Fibroblast of pulmonary artery (primary cell): Measurements from ENCODE around the gene ZGPAT.

Experiments used
- DNase-seq: peaks from one replicate; pipeline ENCODE4 v3.0.0-alpha.2; 2010; ENCODE audit warnings: low read depth
- H3K4me3 ChIP-seq: replicated peaks from 2 replicates; pipeline ENCODE4 v1.5.1; 2011; ENCODE audit warnings: low read depth, mild to moderate bottlenecking, control low read depth, low read length, moderate library complexity
- TF ChIP-seq, protein P1 (sequence below): IDR thresholded peaks from 2 replicates; pipeline ENCODE4 v1.5.1; 2011; ENCODE audit warnings: mild to moderate bottlenecking, control low read depth, low read length, inconsistent platforms; ENCODE audit errors: missing control alignments

The ZGPAT gene

DNA sequence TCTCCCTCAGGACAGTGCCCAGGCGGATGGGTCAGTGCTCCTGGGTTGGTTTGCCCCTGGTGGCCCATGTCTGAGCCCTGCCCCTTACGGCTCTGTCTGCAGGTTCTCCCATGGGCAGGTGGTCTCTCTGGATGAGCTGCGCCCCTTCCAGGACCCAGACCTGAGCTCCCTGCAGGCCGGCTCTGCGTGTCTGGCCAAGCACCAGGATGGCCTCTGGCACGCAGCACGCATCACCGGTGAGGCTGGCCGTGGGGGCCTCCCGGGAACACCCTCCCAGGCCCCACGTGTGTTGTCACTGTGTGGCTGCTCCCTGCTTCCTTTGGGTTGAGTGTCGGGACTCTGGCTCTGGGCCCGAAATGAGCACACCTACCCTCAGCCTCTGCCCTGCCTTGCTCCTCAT is 25.3 kb downstream of the ZGPAT start:
- no peak overlapping the region for H3K4me3 ChIP-seq
- TF ChIP-seq, protein P1, sequence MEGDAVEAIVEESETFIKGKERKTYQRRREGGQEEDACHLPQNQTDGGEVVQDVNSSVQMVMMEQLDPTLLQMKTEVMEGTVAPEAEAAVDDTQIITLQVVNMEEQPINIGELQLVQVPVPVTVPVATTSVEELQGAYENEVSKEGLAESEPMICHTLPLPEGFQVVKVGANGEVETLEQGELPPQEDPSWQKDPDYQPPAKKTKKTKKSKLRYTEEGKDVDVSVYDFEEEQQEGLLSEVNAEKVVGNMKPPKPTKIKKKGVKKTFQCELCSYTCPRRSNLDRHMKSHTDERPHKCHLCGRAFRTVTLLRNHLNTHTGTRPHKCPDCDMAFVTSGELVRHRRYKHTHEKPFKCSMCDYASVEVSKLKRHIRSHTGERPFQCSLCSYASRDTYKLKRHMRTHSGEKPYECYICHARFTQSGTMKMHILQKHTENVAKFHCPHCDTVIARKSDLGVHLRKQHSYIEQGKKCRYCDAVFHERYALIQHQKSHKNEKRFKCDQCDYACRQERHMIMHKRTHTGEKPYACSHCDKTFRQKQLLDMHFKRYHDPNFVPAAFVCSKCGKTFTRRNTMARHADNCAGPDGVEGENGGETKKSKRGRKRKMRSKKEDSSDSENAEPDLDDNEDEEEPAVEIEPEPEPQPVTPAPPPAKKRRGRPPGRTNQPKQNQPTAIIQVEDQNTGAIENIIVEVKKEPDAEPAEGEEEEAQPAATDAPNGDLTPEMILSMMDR, result no peak
- DNase-seq, result no peak

DNA sequence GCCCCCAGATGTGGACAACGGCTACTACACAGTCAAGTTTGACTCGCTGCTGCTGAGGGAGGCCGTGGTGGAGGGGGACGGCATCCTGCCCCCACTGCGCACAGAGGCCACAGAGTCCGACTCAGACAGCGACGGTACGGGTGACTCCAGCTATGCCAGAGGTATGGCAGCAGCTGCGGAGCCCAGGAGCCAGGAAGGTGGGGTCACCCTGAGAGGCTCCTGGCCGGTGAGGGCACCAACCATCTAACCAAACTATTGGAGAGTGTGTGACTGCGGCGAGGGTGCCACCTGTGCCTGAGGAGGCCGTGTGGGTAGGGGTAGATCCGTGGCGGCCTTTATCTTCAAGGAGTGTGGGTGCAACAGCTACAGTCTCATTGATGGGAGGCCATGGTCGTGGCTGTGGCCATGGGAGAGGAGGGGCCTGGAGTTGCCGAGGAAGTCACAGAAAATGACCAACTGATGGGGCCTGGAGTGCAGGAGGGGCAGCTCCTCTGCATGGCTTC is 25.8 kb downstream of the ZGPAT start:
- H3K4me3 ChIP-seq, result no peak overlapping the region
- DNase-seq, result no peak
- TF ChIP-seq, protein P1, result no peak

DNA sequence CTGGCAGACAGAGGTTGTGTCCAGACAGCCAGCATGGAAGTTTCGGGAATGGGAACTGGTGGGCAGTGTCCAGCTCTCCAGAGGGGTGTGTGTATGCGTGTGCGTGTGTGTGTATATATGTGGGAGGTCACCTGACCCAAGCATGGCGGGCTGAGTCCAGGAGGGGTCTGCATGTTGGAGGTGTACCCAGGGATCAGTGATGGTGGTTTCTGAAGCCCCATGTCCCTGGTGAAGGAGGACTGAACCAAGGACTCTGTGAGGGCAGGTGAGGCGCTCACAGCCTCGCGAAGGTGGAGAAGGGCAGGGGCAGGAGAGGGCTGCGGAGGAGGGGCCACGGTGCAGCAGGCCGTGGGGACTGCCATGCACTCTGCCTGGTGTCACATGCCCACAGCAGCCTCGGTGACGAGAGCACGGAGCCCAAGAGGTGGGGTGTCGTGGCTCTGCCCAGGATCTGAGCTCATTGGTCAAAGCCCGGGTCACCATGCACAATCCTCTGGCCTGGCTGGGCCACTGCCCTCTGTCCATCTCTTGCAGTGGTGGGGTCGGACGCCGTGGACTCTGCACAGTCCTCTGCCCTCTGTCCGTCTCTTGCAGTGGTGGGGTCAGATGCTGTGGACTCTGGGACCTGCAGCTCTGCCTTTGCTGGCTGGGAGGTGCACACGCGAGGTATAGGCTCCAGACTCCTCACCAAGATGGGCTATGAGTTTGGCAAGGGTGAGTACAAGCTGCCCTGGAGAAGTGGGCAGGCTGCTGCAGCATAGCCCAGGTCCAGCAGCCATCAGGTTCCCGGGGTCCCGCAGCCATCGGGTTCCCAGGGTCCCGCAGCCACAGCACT is 26.5 kb downstream of the ZGPAT start:
- TF ChIP-seq, protein P1, result no peak
- no peak overlapping the region for H3K4me3 ChIP-seq
- no peak for DNase-seq

DNA sequence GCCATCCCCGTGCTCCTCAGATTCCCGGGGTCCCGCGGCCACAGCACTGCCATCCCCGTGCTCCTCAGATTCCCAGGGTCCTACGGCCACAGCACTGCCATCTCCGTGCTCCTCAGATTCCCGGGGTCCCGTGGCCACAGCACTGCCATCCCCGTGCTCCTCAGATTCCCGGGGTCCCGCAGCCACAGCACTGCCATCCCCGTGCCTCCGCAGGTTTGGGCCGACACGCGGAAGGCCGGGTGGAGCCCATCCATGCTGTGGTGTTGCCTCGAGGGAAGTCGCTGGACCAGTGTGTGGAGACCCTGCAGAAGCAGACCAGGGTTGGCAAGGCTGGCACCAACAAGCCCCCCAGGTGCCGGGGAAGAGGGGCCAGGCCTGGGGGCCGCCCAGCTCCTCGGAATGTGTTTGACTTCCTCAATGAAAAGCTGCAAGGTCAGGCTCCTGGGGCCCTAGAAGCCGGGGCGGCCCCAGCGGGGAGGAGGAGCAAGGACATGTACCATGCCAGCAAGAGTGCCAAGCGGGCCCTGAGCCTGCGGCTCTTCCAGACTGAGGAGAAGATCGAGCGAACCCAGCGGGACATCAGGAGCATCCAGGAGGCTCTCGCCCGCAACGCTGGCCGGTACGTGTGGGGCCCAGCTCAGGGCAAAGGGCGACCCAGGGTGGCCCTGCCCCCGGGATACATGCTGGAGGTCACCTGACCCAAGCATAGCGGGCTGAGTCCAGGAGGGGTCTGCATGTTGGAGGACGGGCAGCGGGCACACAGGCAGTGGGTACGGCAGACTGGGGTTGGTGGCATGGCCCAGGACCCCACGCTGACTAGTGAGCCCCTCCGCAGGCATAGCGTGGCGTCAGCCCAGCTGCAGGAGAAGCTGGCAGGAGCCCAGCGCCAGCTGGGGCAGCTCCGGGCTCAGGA is 27.4 kb downstream of the ZGPAT start:
- no peak overlapping the region for H3K4me3 ChIP-seq
- TF ChIP-seq, protein P1, result no peak
- no peak for DNase-seq

DNA sequence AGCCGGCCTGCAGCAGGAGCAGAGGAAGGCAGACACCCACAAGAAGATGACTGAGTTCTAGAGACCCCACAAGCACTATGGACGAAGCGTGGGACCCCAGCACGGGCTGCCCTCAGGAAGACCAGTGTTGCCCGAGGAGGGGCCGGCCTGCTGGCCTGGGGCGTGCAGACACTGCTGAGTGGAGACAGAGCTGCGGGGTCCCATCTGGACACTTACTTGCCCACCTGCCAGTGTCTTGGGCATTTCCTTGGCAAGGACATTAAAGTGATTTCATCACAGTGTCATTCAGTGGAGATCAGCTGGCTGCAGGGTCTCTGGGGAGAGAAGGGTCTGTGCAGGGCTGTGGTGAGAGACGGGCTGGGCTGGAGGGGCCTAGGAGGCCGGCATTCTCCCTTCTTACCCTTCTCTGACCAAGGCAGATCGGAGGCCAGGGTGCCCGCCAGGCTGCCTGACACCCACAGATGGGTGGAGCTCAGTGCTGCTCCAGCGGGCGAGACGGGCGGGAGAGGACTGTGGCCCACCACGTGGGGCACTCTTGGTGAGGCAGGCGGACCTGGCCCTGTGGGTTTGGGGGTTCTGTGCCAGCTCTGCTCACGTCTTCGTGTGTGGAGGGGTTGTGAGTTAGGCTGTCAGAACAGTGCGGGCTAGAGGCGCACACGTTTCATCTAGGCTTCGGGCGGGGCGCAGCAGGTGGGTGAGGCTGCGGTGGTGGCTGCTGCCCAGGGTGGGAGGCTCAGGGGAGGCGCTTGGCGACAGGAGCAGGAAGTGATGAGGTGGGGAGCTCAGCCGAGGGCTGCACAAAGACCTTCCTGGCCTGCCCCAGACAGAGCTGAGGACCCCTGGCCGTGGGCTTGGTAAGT is 28.2 kb downstream of the ZGPAT start, which contains the start of gene LIME1:
TSS of gene LIME1 (plus strand) at position 806 of the 860 bp plus-strand sequence. CDS start 886 bp downstream, outside the sequence.
- TF ChIP-seq, protein P1, result no peak
- no peak for DNase-seq
- no peak within 1 kb of the TSS for H3K4me3 ChIP-seq

DNA sequence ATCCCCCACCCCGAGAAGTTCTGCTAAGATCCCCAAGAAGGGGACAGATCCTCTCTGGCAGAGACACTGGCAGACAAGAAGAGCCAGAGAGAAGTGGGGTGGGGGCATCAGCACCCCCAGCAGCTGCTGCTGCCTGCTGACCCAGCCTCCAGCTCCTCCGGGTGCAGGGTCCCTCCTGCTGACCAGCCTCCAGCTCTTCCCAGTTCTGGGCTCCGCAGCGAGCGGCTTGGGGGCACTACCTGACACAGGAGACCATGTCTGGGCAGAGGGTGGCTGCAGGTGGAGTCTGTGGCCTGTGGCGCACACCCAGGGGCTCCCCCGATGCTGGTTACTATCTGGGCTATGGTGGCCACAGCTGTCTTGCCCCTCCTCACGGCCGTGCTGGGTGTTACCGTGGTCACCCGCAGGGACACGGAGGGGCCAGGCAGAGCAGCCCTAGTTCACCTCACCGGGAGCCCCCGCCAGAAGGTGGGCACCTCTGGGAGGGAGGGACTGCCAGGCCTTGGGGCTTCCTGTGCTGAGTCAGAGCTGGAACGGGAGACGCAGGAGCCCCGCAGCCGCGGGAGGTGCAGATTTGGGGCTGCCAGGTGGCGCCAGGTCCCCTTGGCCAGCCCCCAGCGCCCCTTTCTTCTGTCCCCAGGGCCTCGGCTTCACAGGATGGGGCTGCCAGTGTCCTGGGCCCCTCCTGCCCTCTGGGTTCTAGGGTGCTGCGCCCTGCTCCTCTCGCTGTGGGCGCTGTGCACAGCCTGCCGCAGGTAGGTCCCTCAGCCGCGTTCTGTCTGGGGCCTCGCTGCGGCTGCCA is 29.3 kb downstream of the ZGPAT start:
- no peak for DNase-seq
- TF ChIP-seq, protein P1, result no peak
- no peak overlapping the region for H3K4me3 ChIP-seq
